Stimulated activated naive CD8-positive, alpha-beta T cell treated with anti-CD3 and anti-CD28 coated beads, Interleukin-15, Interleukin-2, amounts not matched to agents 100 ng/mL and 50 ng/mL, for 24 hours (primary cell): ENCODE measurements around the gene MGAT5.

Source experiments
- H3K27ac Mint-ChIP-seq: one replicate; pipeline ENCODE4 v1.8.0; 2021; ENCODE audit warnings: mild to moderate bottlenecking, mixed read lengths
- H3K27me3 Mint-ChIP-seq: one replicate; pipeline ENCODE4 v1.8.0; 2021; ENCODE audit warnings: mixed read lengths
- H3K36me3 Mint-ChIP-seq: one replicate; pipeline ENCODE4 v1.8.0; 2021; ENCODE audit warnings: low read depth, mixed read lengths
- H3K4me1 Mint-ChIP-seq: one replicate; pipeline ENCODE4 v1.8.0; 2021; ENCODE audit warnings: low read depth, mixed read lengths
- H3K4me3 Mint-ChIP-seq: one replicate; pipeline ENCODE4 v1.8.0; 2021; ENCODE audit warnings: mild to moderate bottlenecking, mixed read lengths
- H3K9me3 Mint-ChIP-seq: one replicate; pipeline ENCODE4 v1.8.0; 2021; ENCODE audit warnings: mixed read lengths

MGAT5 gene

DNA sequence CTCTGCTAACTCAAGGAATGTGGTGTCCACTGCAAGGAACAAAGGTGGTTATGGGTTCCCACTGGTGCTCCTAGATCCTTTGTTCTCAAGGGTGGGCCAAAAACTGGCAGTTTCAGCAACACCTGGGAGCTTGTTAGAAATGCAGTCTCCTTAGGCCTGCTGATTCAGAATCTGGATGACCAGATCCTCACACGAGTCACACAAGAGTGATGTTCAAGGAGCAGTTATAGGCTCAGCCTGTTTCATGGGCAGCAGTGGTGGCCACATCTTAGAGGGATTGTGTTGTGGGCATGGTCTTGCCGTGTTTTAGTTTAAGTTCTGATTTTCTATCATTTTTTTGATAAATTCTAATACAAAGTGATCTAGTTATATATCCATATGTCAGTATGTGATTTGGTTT lies 28.7 kb upstream of the MGAT5 start:
- H3K4me1 Mint-ChIP-seq: peaks cover 71% of the 10 kb centered on the region
- H3K4me3 Mint-ChIP-seq: no peak overlapping the region

DNA sequence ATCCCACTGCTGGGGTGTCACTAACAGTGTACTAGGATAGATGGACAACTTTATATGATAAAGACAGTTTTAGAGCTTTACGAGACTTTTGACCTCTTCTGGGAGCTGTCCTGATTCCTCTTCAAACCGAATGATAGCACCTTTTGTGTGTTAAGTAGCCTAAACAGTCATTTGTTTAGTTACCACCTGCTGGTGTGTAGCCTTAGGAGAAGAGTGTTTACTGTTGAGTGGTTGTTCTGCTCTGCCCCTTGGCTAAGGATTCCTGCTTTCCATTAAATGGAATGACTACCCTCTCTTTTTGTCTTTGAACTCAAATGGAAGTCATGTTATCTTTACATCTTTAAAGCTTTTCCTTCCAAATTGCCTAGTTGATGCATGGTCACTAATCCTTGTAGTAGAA lies 28.0 kb upstream of the MGAT5 start:
- peaks cover 69% of the 10 kb centered on the region for H3K4me1 Mint-ChIP-seq
- H3K4me3 Mint-ChIP-seq: no peak overlapping the region
- H3K36me3 Mint-ChIP-seq: peaks cover 26% of the 10 kb centered on the region
- no peak overlapping the region for H3K27ac Mint-ChIP-seq
- H3K27me3 Mint-ChIP-seq: no peaks in the 10 kb centered on the region
- H3K9me3 Mint-ChIP-seq: peaks cover 17% of the 10 kb centered on the region

More for the DNA sequence above, 28.7 kb upstream of the MGAT5 start:
- Mint-ChIP-seq H3K27ac (no peak overlapping the region), H3K36me3 (peaks cover 30% of the 10 kb centered on the region), H3K27me3 (no peaks in the 10 kb centered on the region), H3K9me3 (peaks cover 17% of the 10 kb centered on the region)

DNA sequence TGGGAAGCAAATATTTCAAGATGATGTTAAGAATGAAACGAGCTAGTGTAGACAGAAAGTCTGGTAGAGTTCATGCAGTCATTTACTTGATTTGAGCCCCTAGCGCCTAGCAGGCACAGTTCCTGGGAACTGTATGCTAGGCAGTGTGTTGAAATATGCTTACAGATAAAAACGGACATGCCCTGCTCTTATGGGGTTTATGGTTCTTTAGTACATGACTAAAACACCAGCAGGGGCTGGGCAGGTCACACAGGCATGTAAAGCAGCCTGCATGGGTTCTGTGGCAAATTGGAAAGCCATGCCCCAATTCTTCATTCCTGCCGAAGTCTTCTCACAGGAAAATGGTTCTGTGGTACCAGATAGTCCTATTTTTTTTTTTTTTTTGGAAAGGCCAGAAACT lies 27.3 kb upstream of the MGAT5 start:
- peak overlapping the region; percentile 5 for H3K27ac Mint-ChIP-seq
- H3K36me3 Mint-ChIP-seq: peaks cover 26% of the 10 kb centered on the region
- H3K27me3 Mint-ChIP-seq: no peaks in the 10 kb centered on the region
- peaks cover 17% of the 10 kb centered on the region for H3K9me3 Mint-ChIP-seq
- no peak overlapping the region for H3K4me3 Mint-ChIP-seq
- H3K4me1 Mint-ChIP-seq: peaks cover 70% of the 10 kb centered on the region

DNA sequence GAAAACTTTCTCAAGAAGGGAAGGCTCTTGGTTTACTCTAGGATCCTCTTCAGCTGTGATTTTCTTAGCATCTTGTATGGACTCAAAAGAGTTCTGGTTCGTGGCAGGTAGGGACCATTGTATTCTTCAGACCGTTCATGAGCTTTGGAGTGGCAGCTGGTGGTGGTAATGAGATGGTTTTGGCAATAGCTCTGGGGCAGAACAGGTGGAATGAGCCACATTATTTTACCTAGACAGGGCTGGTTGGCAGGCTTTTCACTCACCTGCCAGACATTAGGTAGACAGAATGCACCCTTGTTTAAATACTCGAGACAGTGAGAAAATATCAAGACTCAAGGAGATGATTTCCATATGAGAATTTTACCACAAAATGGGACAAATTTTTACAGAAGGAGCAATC lies 26.2 kb upstream of the MGAT5 start:
- Mint-ChIP-seq H3K9me3 (peaks cover 21% of the 10 kb centered on the region), H3K4me1 (peaks cover 80% of the 10 kb centered on the region), H3K36me3 (peaks cover 26% of the 10 kb centered on the region), H3K27me3 (no peaks in the 10 kb centered on the region), H3K27ac (peak overlapping the region; percentile 16), H3K4me3 (no peak overlapping the region)

DNA sequence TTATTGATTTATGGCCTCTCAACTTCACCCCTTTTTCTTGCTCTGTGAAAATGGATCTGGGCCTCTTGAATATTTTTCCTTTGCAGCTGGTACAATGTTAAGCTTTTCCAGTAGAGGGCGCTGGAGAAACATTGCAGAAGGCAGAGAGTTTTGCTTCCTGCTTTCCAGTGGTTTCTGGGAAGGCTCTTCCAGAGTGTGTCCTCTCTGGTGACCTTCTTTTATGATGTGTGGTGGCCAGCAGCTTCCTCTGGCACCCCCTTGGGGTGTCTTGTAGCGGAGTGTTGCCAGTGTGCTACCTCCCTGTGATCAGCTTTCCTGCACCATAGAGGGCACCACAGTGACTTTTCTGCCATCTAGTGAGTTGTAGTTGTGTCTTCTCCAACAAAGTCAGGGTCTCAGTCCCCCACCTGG lies 25.4 kb upstream of the MGAT5 start:
- H3K4me3 Mint-ChIP-seq: no peak overlapping the region
- no peak overlapping the region for H3K27ac Mint-ChIP-seq
- H3K9me3 Mint-ChIP-seq: peaks cover 21% of the 10 kb centered on the region
- H3K27me3 Mint-ChIP-seq: no peaks in the 10 kb centered on the region
- H3K36me3 Mint-ChIP-seq: peaks cover 26% of the 10 kb centered on the region
- H3K4me1 Mint-ChIP-seq: peaks cover 83% of the 10 kb centered on the region

DNA sequence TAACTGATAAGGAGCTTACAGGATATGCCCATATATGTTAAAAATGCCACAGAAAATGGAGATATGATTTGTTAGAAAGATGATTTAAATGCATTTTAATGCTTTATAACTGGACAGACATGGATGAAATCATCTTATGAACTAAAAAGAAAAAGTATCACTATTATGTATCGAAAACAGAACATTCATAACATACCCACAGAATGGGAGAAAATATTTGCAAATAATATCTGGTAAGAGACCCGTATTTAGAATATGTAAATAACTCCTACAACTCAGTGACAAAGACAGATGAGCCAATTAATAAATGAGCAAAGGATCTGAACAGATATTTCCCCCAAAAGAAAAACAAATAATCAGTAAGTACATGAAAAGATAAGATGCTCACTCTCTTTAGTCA lies 24.3 kb upstream of the MGAT5 start:
- Mint-ChIP-seq H3K27ac (no peak overlapping the region), H3K36me3 (peaks cover 26% of the 10 kb centered on the region)

DNA sequence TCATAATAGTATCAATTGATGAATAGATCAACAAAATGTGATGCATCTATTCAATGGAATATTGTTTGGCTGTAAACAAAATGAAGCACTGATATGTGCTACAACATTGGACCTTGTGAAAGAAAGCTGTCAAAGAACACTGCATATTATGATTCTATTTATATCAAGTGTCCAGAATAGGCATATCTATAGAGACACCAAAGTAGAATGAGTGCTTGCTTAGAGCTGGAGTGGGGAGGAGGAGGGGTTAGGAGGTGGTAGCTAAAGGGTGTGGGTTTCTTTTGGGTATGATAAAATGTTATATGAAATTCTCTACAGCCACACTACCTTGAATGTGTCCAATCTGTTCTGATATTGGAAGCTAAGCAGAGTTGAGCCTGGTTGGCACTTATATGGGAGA lies 23.0 kb upstream of the MGAT5 start:
- peaks cover 26% of the 10 kb centered on the region for H3K36me3 Mint-ChIP-seq
- peak overlapping the region; percentile 21 for H3K27ac Mint-ChIP-seq
- H3K27me3 Mint-ChIP-seq: no peaks in the 10 kb centered on the region
- H3K4me1 Mint-ChIP-seq: peaks cover 84% of the 10 kb centered on the region
- H3K4me3 Mint-ChIP-seq: no peak overlapping the region
- H3K9me3 Mint-ChIP-seq: peaks cover 21% of the 10 kb centered on the region

More for the DNA sequence above, 24.3 kb upstream of the MGAT5 start:
- Mint-ChIP-seq H3K4me1 (peaks cover 83% of the 10 kb centered on the region), H3K27me3 (no peaks in the 10 kb centered on the region), H3K9me3 (peaks cover 21% of the 10 kb centered on the region), H3K4me3 (peak overlapping the region; percentile 6)

DNA sequence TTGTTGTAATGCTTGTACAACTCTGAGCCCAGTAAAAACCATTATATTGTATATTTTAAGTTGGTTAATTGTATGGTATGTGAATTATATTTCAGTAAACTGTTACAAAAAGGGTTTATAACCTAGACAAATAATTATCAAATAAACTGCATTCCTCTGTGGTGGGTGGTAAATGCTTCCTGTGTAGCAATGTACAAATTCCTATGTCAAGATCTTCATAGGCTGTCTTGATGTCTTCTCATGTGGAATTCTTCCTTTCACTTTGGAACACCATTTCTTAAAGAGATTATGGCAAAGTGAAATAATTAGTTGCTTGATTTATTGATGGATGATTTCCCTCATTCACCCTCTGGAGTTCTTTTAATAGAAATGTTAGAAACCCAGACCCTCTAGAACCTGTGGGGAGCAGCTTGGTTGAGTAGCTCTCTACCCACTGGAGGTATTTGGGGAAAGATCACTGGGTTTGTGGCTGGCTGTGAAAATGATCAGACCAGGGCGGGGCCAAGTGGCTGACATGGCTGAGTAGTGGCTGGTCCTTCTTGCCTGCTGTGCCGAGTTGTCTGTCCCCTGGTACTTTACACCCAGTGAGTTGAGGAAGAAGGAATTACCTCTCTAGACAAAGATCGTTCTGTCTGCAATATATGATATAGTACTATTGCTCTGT lies 22.4 kb upstream of the MGAT5 start:
- Mint-ChIP-seq H3K27ac (peak overlapping the region; percentile 86), H3K4me3 (peak overlapping the region; percentile 32), H3K4me1 (peaks cover 87% of the 10 kb centered on the region), H3K36me3 (peaks cover 26% of the 10 kb centered on the region), H3K27me3 (no peaks in the 10 kb centered on the region), H3K9me3 (peaks cover 21% of the 10 kb centered on the region)

DNA sequence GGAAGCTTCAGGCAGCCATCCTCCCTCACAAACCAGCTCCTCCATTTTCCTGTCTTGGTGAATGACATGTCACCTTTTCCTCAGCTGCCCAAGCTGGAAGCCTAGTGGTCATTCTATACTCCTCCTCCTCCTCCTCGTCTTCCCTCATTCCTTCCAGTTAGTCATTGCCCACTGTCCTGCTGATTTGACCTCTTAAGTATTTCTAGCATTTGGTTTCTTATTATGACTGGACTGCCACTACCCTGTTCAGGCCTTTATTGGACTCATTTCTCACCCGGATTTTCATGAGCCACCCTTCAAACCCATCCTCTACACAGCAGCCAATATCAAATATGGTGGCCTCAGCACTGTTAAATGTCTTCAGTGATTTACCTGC lies 21.9 kb upstream of the MGAT5 start:
- peak overlapping the region; percentile 32 for H3K4me3 Mint-ChIP-seq

DNA sequence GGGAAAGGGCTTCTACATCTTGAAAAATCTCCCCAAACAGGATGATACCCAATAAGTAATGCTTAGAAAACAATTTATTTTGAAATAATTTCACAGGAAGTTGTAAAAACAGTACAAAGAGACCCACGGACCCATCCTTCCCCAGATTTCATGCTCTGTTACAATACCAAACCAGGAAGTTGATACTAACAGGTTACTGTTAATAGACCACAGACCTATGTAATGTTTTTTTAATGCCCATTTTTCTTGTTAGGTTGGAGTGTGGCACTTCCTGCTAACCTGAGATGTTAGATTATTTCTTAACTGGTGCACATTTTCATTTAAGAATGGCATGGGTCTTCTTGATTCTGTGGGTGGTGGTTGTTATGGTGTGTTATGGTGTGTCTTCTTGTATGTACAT lies 21.4 kb upstream of the MGAT5 start:
- Mint-ChIP-seq H3K27me3 (no peaks in the 10 kb centered on the region), H3K4me3 (peak overlapping the region; percentile 45), H3K4me1 (peaks cover 93% of the 10 kb centered on the region), H3K36me3 (peaks cover 25% of the 10 kb centered on the region), H3K9me3 (peaks cover 21% of the 10 kb centered on the region), H3K27ac (peak overlapping the region; percentile 86)

More for the DNA sequence above, 21.9 kb upstream of the MGAT5 start:
- H3K4me1 Mint-ChIP-seq: peaks cover 93% of the 10 kb centered on the region
- H3K36me3 Mint-ChIP-seq: peaks cover 26% of the 10 kb centered on the region
- no peaks in the 10 kb centered on the region for H3K27me3 Mint-ChIP-seq
- H3K27ac Mint-ChIP-seq: peak overlapping the region; percentile 86
- peaks cover 21% of the 10 kb centered on the region for H3K9me3 Mint-ChIP-seq

DNA sequence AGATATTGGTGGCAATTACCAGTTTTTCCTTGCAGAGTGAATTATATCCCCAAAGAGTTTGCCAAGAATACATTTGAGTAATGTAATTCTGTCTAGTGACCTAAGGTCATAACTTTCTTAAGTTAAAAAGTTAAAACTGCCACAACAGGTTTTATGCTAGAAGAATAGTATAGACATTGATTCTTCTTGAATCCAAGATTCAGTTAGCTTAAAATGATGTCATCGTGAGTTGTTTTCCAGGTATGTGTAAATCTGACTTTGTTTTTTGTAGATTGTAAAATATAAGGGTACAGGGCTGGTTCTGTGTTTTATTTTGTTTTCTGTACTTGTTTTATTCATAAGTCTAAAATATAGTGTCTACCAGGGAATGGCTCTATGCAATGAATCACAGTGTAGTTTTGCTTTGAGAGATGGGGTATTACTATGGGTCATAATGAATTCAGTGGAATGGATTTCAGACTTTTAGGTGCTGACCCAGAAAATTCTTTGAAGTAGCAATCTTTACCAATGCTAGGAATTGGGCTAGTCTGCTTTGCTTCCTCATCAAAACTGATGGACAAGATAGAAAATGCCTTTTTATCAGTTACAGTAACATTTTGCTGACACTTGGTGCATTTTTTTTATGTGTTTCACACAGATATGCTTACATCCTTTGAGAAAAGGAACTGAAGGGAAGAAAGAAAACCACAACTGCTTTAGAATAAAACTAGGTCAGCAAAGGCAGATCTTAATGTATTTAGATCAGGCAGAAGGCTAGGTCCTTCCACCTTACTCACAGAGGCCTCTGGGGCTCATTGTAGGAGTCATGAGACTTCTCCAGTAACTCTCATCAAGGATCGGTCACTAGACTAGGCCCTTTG lies 20.8 kb upstream of the MGAT5 start:
- Mint-ChIP-seq H3K27me3 (no peaks in the 10 kb centered on the region), H3K4me3 (peak overlapping the region; percentile 45), H3K4me1 (peaks cover 90% of the 10 kb centered on the region), H3K27ac (peak overlapping the region; percentile 86), H3K36me3 (peaks cover 19% of the 10 kb centered on the region), H3K9me3 (peaks cover 15% of the 10 kb centered on the region)

DNA sequence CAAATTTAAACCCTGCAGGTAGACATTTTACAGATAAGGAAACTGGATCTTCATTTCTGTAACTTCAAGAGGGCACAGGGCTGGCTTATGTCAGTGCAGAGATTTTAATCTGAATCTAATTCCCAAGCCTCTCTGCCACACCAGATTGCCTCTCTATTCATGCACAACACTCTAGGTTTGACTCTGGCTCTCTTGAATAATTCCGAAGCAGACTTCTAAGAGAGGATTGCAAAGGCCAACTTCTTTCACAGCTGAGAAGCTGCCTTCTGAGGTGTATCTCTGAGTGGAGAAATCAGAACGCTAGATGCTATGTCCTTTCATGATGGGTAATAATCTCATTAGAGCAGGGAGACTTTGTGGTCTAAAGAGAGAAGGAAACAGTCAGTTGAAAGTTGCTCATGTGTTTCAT lies 20.1 kb upstream of the MGAT5 start:
- Mint-ChIP-seq H3K9me3 (peaks cover 13% of the 10 kb centered on the region), H3K27me3 (no peaks in the 10 kb centered on the region), H3K36me3 (peaks cover 12% of the 10 kb centered on the region), H3K27ac (peak overlapping the region; percentile 86), H3K4me1 (peaks cover 90% of the 10 kb centered on the region), H3K4me3 (peak overlapping the region; percentile 45)

DNA sequence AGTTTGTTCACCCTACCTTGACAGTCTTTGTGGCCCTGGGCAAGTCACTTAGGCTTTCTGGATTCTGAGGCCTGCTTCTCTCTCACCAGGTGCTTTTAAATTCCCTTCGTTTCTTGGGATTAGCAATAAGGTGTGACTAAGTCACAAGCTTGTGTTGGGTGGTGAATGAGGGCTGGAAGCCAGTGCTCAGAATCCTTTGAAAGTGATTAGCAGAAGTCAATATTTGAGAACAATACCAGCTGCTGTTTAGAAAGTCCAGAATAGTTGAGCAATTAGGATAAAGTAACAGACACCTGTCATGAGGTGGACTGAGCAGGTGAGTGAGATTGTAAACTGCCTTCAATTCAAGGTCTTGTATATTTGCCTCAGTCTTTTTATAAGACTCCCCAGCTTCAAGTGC lies 19.3 kb upstream of the MGAT5 start:
- H3K27me3 Mint-ChIP-seq: no peaks in the 10 kb centered on the region
- H3K4me1 Mint-ChIP-seq: peaks cover 88% of the 10 kb centered on the region
- H3K9me3 Mint-ChIP-seq: peaks cover 8% of the 10 kb centered on the region
- no peak overlapping the region for H3K4me3 Mint-ChIP-seq
- peaks cover 7% of the 10 kb centered on the region for H3K36me3 Mint-ChIP-seq
- peak overlapping the region; percentile 86 for H3K27ac Mint-ChIP-seq

DNA sequence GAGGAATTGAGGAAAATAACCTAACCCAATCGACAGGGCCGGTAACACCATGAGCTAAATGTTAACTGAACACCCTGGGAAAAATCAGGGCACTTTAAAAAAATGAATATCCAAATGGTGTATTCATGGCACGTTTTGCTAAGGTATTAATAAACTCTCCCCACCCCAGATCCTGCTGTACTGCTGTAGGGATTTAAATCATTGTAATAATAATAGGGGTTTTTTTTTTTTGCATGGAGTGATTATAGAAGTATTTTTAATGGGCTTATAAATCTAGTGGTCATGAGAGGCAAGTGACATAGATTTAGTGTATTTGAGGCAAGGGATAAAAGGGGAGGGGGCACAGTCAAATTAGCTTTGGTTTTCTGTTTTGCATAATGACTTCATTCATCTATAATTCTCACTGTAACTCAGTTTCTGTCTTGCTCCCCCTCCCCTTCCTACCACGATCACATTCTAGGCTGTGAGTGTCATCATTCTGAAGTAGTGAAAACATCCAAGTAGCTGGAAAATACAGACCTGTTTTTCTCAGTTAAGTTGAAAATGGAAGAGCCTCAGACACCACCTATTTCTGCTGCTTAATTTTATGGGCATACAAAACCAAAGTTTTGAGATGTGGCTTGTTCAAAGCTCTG lies 18.2 kb upstream of the MGAT5 start:
- no peaks in the 10 kb centered on the region for H3K36me3 Mint-ChIP-seq
- peaks cover 85% of the 10 kb centered on the region for H3K4me1 Mint-ChIP-seq
- no peak overlapping the region for H3K4me3 Mint-ChIP-seq

DNA sequence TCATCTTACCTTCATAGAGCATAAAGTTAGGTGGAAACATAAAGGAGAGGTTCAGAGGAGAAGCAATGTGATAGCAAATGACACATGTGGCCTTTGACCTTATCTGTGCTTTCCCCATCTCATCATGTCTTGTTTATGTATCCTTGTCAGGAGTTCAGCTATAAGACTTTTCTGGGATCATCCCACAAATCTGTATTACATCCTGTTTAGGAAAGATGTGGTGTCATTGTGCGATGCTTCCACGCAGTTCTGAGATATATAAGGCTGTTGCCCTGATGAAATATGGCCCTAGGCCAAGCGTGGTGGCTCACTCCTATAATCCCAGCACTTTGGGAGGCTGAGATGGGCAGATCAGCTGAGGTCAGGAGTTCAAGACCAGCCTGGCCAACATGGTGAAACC lies 15.5 kb upstream of the MGAT5 start:
- H3K9me3 Mint-ChIP-seq: no peaks in the 10 kb centered on the region
- peaks cover 75% of the 10 kb centered on the region for H3K4me1 Mint-ChIP-seq
- no peaks in the 10 kb centered on the region for H3K27me3 Mint-ChIP-seq
- H3K4me3 Mint-ChIP-seq: no peak overlapping the region
- H3K27ac Mint-ChIP-seq: no peak overlapping the region
- H3K36me3 Mint-ChIP-seq: no peaks in the 10 kb centered on the region

More for the DNA sequence above, 18.2 kb upstream of the MGAT5 start:
- no peak overlapping the region for H3K27ac Mint-ChIP-seq
- H3K27me3 Mint-ChIP-seq: no peaks in the 10 kb centered on the region
- H3K9me3 Mint-ChIP-seq: peaks cover 4% of the 10 kb centered on the region
